B cell (primary cell): ENCODE measurements around the gene MUC22. TPM values are rescaled to one million over a fixed set of nuclear protein-coding genes. Genes with fewer than 3 reads are reported as not detected.
A peak's percentile ranks its signal among the peaks of the same experiment; 100 is the strongest.

ENCODE experiments used
- ATAC-seq: fragments of 200-7000 bp; cut with Tn5 transposase; one replicate; pipeline ENCODE4 v1.10.0; 2021; ENCODE audit warnings: low read depth, mild to moderate bottlenecking, moderate number of reproducible peaks, moderate library complexity
- CTCF ChIA-PET: fragments of 350-600 bp; sonication (Branson Sonifier 250); formaldehyde crosslinking; loops from one replicate; lab custom pipeline; 2021; ENCODE audit warnings: antibody characterized with exemption, inconsistent platforms; lab: Charles Lee
- POLR2A ChIA-PET: fragments of 350-600 bp; sonication (Branson Sonifier 250); formaldehyde crosslinking; loops from one replicate; lab custom pipeline; 2021; ENCODE audit warnings: antibody characterized with exemption; lab: Charles Lee
- DNase-seq: peaks from one replicate; pipeline ENCODE4 v3.0.0; 2013
- H2AFZ ChIP-seq: 2 replicates; pipeline ENCODE4 v1.6.1; 2012; ENCODE audit warnings: mild to moderate bottlenecking, low read depth, low read length; ENCODE audit not compliant: insufficient read depth, poor library complexity, severe bottlenecking
- H3K27ac ChIP-seq, 2 donors: 1 replicate in 1 of 2; 2 replicates in 1 of 2; pipeline ENCODE4 v1.5.1; 2012 to 2013; ENCODE audit warnings: low read length in 2 of 2, mild to moderate bottlenecking in 2 of 2, moderate library complexity in 1 of 2
- H3K27me3 ChIP-seq, 4 experiments: fragments of 200-600 bp in 1 of 4; sonication (generic) in 1 of 4; replicated peaks in 1 of 4; 1 replicate in 2 of 4; 2 replicates in 2 of 4; pipeline versions ENCODE4 v1.6.1 to v1.7.0; 2013 to 2016; ENCODE audit warnings: low read length in 3 of 4, mild to moderate bottlenecking in 2 of 4, mixed read lengths in 1 of 4, moderate library complexity in 1 of 4; ENCODE audit not compliant: insufficient read depth in 4 of 4, control insufficient read depth in 3 of 4; ENCODE audit errors: control extremely low read depth in 1 of 4
- H3K36me3 ChIP-seq, 2 experiments: replicated peaks in 1 of 2; 1 replicate in 1 of 2; 2 replicates in 1 of 2; pipeline versions ENCODE4 v1.6.1 to v1.7.1; 2013; ENCODE audit warnings: low read length in 1 of 2; ENCODE audit not compliant: insufficient read depth in 2 of 2, control insufficient read depth in 1 of 2; ENCODE audit errors: control extremely low read depth in 1 of 2, extremely low read depth in 1 of 2
- H3K4me1 ChIP-seq, 2 donors: fragments of 200-600 bp in 1 of 2; sonication (generic) in 1 of 2; 1 replicate in 1 of 2; 2 replicates in 1 of 2; pipeline versions ENCODE4 v1.5.1 to v1.6.1; 2013 to 2017; ENCODE audit warnings: low read length in 2 of 2; ENCODE audit not compliant: control insufficient read depth in 2 of 2, insufficient read depth in 2 of 2
- H3K4me2 ChIP-seq: replicated peaks from 2 replicates; pipeline ENCODE3; 2012; ENCODE audit warnings: mild to moderate bottlenecking, low read depth, low read length; ENCODE audit not compliant: poor library complexity, severe bottlenecking
- H3K4me3 ChIP-seq, 5 experiments: fragments of 200-600 bp in 1 of 5; sonication (generic) in 1 of 5; 1 replicate in 3 of 5; 2 replicates in 2 of 5; pipeline versions ENCODE4 v1.5.1 to v1.7.0; 2011 to 2016; ENCODE audit warnings: low read length in 4 of 5, mild to moderate bottlenecking in 4 of 5, low read depth in 2 of 5, control low read depth in 1 of 5, moderate library complexity in 1 of 5; ENCODE audit not compliant: insufficient read depth in 1 of 5; ENCODE audit errors: control extremely low read depth in 1 of 5, extremely low read depth in 1 of 5
- H3K79me2 ChIP-seq: fragments of 200-600 bp; sonication (generic); one replicate; pipeline ENCODE4 v1.6.0; 2016; ENCODE audit warnings: low read length; ENCODE audit not compliant: control insufficient read depth, insufficient read depth
- H3K9ac ChIP-seq: fragments of 200-600 bp; sonication (generic); 2 replicates; pipeline ENCODE4 v1.6.1; 2017; ENCODE audit warnings: mild to moderate bottlenecking, low read length, moderate library complexity
- H3K9me3 ChIP-seq, 3 donors: one replicate each; pipeline versions ENCODE4 v1.6.1 to v1.7.1; 2013; ENCODE audit warnings: low read length in 2 of 3; ENCODE audit not compliant: control insufficient read depth in 2 of 3, insufficient read depth in 1 of 3; ENCODE audit errors: control extremely low read depth in 1 of 3
- H4K20me1 ChIP-seq: 2 replicates; pipeline ENCODE4 v1.6.0; 2012; ENCODE audit warnings: mild to moderate bottlenecking, low read length; ENCODE audit not compliant: insufficient read depth, control insufficient read depth, poor library complexity, severe bottlenecking
- H3K27ac Mint-ChIP-seq: one replicate; pipeline ENCODE4 v1.8.0; 2021; ENCODE audit warnings: mixed read lengths
- H3K27me3 Mint-ChIP-seq: one replicate; pipeline ENCODE4 v1.8.0; 2021; ENCODE audit warnings: mixed read lengths
- H3K4me1 Mint-ChIP-seq: one replicate; pipeline ENCODE4 v1.8.0; 2021; ENCODE audit warnings: mixed read lengths
- H3K4me3 Mint-ChIP-seq: one replicate; pipeline ENCODE4 v1.8.0; 2021; ENCODE audit warnings: mixed read lengths
- H3K9me3 Mint-ChIP-seq: one replicate; pipeline ENCODE4 v1.8.0; 2022; ENCODE audit warnings: mixed read lengths; ENCODE audit not compliant: insufficient read depth
- CTCF ChIP-seq: fragments of 200-600 bp; IDR thresholded peaks from one replicate; pipeline ENCODE4 v1.8.0; 2022; ENCODE audit warnings: antibody characterized with exemption, mild to moderate bottlenecking
- EZH2 ChIP-seq: IDR thresholded peaks from 2 replicates; pipeline ENCODE4 v1.6.1; 2012; ENCODE audit warnings: borderline replicate concordance, low read depth, mild to moderate bottlenecking, moderate library complexity, low read length; ENCODE audit not compliant: insufficient read depth, poor library complexity, severe bottlenecking
- WGBS: methylation state at CpG from one replicate; pipeline ENCODE4 v1.1.5; 2013; ENCODE audit warnings: missing lambda C conversion rate; ENCODE audit not compliant: insufficient coverage; 5-methylcytosine and 5-hydroxymethylcytosine counted together
- intact Hi-C: fragments of 100-400 bp; cut with micrococcal nuclease; formaldehyde crosslinking; loops from one replicate; pipeline ENCODE4 v1.10.0; 2022
- polyA plus RNA-seq: library from polyadenylated mRNA; depleted of rRNA; stranded (reverse); fragments of >200 nt; gene quantifications from 2 replicates; pipeline ENCODE4 v1.2.3, GENCODE V29; 2012
- total RNA-seq, 2 donors: library from RNA; stranded (reverse); fragments of 120-200 nt in 1 of 2; gene quantifications; 1 replicate in 1 of 2; 2 replicates in 1 of 2; pipeline versions ENCODE4 v1.2.3 to v1.2.4, GENCODE V29; 2013 to 2022

The MUC22 gene
- total and polyA plus RNA-seq, 2 donors (not counting 1 experiment from before 2014, with no cell fraction given): not detected

- ChIA-PET POLR2A (no interaction called here), CTCF (interaction anchor here (0.7 to 5.3 kb wide), 4 partner anchors 11 to 356 kb away, joined by 3 to 68 read pairs (median 16); partner anchors contain the start of genes TUBB and VARS2)
- H3K27ac Mint-ChIP-seq: no peak overlapping the region
- Histone ChIP-seq H3K9me3 (no peaks in the 10 kb centered on the region), H3K4me2 (no peak overlapping the region), H3K4me1 (peaks cover 4 to 5% of the 10 kb centered on the region in 2 donors), H3K27me3 (no peaks in the 10 kb centered on the region), H3K4me3 (no peak overlapping the region), H2AFZ (no peak overlapping the region), H3K79me2 (no peaks in the 10 kb centered on the region), H4K20me1 (no peaks in the 10 kb centered on the region), H3K27ac (no peak overlapping the region), H3K9ac (no peak overlapping the region), H3K36me3 (no peaks in the 10 kb centered on the region)
- H3K4me1 Mint-ChIP-seq: peaks cover 4% of the 10 kb centered on the region
- H3K4me3 Mint-ChIP-seq: no peak overlapping the region
- H3K27me3 Mint-ChIP-seq: peaks cover 7% of the 10 kb centered on the region
- 100% methylated on average over 2 of the region's 4 CpGs for WGBS
- ATAC-seq (no peak), DNase-seq (no peak)
- TF ChIP-seq EZH2 (no peak), CTCF (no peak)
- intact Hi-C loops: no loop called here
- no peaks in the 10 kb centered on the region for H3K9me3 Mint-ChIP-seq
These were observed 66.3 kb downstream of the MUC22 start for GRCh38 chr6:31076611-31077010.

- H3K4me3 Mint-ChIP-seq: peak overlapping the region; percentile 73
- peaks cover 4 to 5% of the 10 kb centered on the region in 2 donors for H3K4me1 ChIP-seq
- no peak overlapping the region for H3K27ac ChIP-seq
- intact Hi-C loops: loop anchor here (1.0 to 10.0 kb wide), 3 partner anchors 165 to 595 kb away; partner anchors contain the start of genes HLA-E and VARS2
- no peaks in the 10 kb centered on the region for H3K27me3 ChIP-seq
- ATAC-seq (peak; percentile 82), DNase-seq (peak; percentile 77)
- peak overlapping the region; percentile 52 for H3K9ac ChIP-seq
- H3K9me3 ChIP-seq: no peaks in the 10 kb centered on the region
- ChIA-PET CTCF (interaction anchor here (0.6 to 7.2 kb wide), 36 partner anchors 8 to 1048 kb away, joined by 3 to 107 read pairs (median 4); partner anchors contain the start of genes GTF2H4 and VARS2), POLR2A (no interaction called here)
- H2AFZ ChIP-seq: peak overlapping the region; percentile 79
- no peaks in the 10 kb centered on the region for H4K20me1 ChIP-seq
- H3K79me2 ChIP-seq: no peaks in the 10 kb centered on the region
- no peaks in the 10 kb centered on the region for H3K9me3 Mint-ChIP-seq
- no peak overlapping the region for H3K27ac Mint-ChIP-seq
- peak overlapping the region; percentile 66 for H3K4me2 ChIP-seq
- H3K36me3 ChIP-seq: no peaks in the 10 kb centered on the region
- WGBS: 23% methylated on average over 22 of the region's 22 CpGs
- H3K4me1 Mint-ChIP-seq: peaks cover 4% of the 10 kb centered on the region
- TF ChIP-seq CTCF (peak; percentile 94), EZH2 (no peak)
- H3K4me3 ChIP-seq: peak overlapping the region in 3 of 5 experiments; percentile 23 to 43 (median 34)
- H3K27me3 Mint-ChIP-seq: peaks cover 9% of the 10 kb centered on the region
These were observed 69.5 kb downstream of the MUC22 start for GRCh38 chr6:31079656-31080261.
